ENCODE measurements around the gene MN1.

MN1 gene

GRCh38 chr22:27799015-27799826 lies 2.3 kb downstream of the MN1 start:
- no peak for DNase-seq (ENCODE audit: low spot score)

DNA sequence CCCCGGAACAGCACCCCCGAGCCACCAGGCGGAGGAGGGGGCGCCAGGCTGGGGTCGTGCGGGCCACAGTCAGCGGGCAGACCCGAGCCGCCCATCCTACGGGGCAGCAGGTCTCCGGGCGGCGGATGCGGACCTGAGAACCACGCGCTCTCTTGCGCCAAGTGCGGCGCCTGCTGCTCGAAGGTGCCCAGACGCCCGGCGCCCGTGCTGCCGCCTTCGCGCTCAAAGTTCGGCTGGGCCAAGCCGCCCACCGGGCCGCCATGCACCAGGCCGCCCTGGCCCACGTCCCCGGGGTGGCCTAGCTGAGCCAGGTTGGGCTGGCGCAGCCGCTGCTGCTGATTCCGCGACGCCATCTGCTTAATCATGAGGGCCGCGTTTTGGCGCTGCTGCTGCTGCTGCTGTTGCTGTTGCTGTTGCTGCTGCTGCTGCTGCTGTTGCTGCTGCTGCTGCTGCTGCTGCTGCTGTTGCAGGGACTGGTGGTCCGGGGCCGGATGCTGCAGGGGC lies 3.0 kb downstream of the MN1 start:
- no peak for DNase-seq (ENCODE audit: low spot score)

- DNase-seq (ENCODE audit: low spot score): no peak
Observed at GRCh38 chr22:27797520-27798391, 3.8 kb downstream of the MN1 start.

DNA sequence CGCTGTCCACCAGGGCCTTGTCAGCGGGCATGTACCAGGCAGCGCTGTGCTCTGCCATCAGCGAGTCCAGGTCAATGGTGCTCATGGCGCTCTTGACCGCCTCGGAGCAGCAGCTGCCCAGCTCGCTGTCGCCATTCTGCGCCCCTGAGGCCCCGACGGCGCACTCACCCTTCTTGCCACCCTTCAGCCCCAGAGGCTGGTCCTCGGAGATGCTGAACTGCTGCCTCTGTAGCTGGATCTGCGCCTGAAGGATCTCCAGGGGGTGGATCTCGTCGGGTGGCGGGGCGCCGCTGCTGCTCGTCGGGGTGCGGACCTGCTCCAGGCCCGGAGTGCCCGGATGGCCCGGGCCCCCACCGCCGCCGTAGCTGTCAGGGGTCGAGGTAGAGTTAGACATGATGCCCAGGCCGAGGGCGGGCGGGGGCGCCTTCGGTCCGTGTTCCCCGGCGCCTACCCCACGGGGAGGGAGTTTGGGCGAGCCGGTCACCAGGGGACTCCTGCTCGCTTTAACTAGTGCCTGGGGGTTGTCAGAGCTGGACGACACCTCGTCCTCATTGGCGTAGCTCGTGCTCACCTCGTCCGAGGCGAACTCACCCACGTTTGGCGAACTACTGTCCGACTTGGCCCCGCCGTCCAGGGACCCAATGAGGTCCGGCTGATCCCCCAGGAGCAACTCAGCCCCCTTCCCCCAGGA lies 4.6 kb downstream of the MN1 start:
- no peak for DNase-seq (ENCODE audit: low spot score)

DNA sequence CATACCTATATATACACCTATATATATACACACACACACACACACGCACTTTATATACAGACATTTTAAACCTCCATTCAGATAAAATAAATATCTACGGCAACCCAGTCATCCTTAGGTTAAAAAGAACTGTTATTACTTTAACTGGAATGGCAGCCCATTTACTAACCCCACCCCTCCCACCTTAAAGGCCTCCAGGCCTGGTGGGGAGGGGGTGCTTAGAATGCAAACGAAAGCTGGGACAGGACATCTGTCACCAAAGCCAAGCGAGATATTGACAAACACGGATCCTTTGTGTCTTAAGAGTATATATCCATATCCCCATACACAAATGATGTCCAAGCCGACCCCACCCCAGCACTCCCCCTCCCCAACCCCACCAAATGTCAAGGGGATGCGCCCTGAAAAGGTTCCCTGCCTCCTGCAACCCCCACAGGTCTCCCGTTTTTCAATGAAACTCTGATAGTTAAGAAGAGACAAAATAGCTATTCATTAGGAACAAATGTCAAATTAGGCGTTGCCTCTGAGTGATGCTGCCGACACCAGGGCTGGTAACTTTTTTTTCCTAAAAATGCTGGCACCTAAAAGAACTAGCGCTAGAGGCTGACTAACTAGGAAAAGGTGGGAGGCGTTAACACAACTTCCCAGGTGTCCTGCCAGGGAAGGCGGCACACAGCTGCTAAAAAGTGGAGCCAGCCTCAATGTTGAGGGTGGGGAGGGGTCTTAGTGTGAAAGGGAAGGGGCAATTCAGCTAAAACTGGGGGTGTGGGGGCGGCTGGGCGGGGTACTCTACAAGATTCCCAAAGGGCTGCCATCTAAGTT lies 5.6 kb downstream of the MN1 start:
- DNase-seq (ENCODE audit: low spot score): no peak

GRCh38 chr22:27795053-27795452 lies 6.5 kb downstream of the MN1 start:
- no peak for DNase-seq (ENCODE audit: low spot score)

GRCh38 chr22:27794226-27794625 lies 7.3 kb downstream of the MN1 start:
- no peak for DNase-seq (ENCODE audit: low spot score)

DNA sequence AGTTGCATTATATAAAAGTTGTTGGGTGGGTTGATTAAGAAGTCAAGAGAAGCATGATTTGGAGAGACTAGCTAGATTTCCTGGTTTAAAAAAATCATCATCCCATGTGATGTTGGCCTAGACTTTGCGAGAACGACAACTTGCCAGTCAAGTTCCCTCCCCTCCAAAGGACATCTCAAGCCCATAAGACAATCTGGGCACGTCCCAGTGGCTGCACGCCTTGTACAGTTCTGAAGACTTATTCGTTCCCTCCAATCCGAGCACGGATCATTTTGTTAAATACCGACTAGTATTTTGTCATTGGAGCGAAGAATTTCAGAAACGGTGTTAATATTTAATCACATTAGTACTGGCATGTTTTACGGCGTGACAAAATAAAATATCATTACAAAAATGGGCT lies 8.0 kb downstream of the MN1 start:
- no peak for DNase-seq (ENCODE audit: low spot score)

- DNase-seq (ENCODE audit: low spot score): no peak
Observed at GRCh38 chr22:27792452-27793161, 8.9 kb downstream of the MN1 start.

DNA sequence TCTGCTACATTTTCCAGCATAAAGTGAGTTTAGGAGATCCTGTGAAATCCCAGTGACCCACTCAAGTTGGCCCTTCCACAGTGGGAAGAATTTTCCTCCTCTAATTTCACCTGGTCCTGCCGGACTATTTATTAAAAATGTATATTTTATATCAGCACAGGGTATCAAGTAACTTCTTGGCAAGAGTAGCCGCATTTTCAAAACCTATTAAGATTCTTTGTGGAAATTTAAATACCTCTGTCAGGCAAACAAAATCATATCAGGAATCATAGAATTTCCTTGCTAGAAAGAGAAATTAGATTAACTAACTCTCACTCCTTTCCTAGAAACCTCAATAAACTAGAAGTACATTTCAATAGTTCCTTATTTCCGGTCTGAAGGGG lies 9.7 kb downstream of the MN1 start:
- no peak for DNase-seq (ENCODE audit: low spot score)

DNA sequence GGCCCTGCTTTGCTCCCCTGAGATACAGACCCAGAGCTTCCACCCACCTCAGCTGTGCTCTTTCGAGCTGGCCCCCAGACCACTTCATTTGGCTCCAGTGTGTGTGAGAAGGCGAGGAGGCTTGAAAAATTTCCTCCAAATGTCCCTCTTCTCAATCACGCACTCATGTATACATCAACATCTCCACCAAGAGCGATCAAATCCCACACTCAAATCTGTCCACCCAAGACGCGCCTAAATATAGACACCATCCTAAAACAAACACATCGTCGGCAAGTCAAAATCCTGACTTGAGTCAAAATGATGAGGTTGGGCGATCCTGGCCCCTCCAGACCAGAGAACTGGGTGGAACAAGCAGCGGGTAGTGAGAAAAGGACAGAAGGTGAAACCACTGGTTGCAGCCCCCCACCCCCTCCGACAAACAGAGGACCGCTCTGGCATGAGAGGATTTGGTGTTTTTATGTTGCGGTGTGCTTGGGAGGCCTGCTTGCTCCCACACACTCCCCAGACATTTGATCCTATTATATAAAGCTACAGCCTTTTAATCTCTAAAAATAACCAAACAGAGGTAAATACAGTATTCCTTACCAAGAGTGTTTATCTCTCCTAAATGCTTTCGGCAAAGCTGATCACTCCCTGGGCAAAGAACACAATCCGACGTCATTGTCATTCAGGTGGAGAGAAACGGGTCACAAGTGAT lies 10.2 kb downstream of the MN1 start:
- no peak for DNase-seq (ENCODE audit: low spot score)

DNA sequence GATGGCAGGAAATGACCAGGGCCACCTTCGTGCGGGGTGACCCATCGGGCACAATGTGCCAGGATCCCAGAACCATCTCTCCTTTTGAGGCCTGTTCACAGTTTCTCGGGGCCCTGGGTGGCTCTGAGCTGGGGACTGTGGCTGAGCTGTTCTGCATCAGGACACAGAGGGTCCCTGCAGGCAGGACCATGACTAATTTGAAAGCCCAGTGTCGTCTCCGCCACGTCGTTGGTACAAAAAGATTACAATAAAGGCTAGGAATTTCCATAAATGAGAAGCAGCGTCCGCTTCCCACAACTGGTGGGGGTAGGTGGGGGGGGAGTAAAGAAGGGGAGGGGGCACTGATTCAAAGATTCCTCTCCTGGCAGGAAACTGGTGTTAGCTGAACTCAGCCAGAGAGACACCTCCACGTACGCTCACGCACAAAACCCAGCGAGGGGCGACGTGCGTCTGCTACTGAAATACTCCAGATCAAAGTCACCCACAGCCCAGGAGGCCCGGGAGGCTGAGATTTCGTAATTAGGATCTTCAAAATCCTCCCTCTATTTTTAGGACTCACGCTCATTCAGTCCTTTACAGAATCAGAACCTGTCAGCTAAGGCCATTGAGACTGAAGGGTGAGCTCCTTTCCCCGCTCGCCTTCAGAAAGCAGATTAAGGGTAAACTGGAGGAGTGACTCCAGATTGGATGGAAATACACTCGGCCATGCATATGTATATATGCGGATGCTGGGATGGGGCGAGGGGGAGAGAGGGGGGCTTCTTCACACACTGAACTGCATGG lies 11.0 kb downstream of the MN1 start:
- no peak for DNase-seq (ENCODE audit: low spot score)

GRCh38 chr22:27788500-27789288 lies 12.9 kb downstream of the MN1 start:
- no peak for DNase-seq (ENCODE audit: low spot score)

DNA sequence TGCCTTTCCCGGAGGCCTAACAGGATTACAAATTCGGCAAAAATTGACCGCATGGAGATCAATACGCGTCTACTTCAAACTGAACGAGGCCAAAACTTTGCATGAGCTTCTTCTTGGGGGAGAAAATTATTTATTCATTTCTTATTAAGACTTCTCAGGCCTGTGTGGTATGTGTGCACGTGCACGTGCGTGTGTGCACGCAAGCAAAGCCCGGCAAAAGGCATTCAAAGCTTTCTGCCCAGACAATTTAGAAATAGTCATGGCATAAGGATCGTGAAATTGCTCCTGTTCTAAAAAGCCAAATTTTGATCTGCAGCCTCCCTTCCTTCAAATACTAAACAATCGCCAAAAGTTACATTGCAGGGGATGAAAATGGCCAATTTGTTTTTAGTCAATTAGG lies 14.6 kb downstream of the MN1 start:
- no peak for DNase-seq (ENCODE audit: low spot score)

GRCh38 chr22:27786291-27786932 lies 15.1 kb downstream of the MN1 start:
- no peak for DNase-seq (ENCODE audit: low spot score)

DNA sequence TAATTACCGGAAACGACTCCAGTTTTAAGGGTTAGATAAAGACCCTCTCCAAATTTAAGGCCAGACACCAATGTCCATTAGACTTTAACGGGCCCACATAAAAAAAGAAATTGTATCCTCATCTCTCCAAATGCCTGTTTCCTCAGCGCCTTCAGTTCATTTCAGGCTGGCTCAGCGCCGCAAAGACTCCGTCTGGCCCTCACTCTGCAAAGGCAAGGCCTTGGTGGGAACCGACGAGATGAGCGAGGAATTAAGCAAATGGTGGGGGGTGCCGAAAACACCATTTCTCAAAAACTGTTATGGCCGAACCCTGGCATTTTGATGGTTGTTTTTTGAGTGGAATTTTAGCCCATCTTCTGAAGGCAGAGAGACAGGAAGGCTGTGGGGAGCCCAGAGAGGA lies 15.7 kb downstream of the MN1 start:
- DNase-seq (ENCODE audit: low spot score): no peak

GRCh38 chr22:27784120-27784475 lies 17.5 kb downstream of the MN1 start:
- DNase-seq (ENCODE audit: low spot score): no peak

DNA sequence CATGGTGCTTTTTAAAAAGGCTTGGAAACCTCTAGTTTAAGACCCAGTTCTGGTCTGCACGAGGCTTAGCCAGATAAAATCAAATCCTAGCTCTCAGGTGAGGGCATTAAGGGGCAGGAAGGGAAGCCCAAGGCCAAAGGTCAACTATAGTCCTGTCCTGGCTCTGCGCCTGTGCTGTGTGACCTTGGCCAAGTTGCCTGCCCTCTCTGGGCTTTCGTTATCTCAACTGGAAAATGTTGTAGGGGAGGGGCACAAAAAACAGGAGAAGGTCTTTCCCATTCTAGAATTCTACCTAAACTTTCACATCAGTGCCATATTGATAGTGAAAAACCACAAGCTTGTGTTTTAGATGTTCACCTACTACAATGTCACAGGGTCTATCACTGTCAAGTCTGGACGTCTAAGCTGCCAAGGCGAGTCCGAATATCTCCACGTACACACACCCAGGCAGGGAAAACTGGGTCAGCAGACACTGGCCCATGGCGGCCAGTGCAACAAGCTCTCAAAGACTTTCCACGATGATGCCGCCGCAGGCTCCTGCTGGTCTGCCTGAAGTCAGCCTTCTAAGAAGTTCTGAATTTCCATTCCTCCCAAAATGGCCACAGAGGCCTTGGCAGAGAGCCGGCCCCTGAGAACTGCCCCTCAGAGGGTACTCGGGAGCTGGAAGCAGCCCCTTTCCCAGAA lies 18.0 kb downstream of the MN1 start:
- no peak for DNase-seq (ENCODE audit: low spot score)

Measured in CD4-positive, alpha-beta T cell treated with Interleukin-2 at 100 ng/mL for 4 hours (primary cell).